Ovary (tissue), 3 donors: Measurements from ENCODE around the gene HIF3A.

Source experiments
- CTCF ChIP-seq, 3 donors: fragments of 450-650 bp in 2 of 3; fragments of 200-600 bp in 1 of 3; IDR thresholded peaks; one replicate each; pipeline versions ENCODE4 v1.5.1 to v1.8.0; 2016 to 2022; ENCODE audit warnings: antibody characterized with exemption in 3 of 3, mild to moderate bottlenecking in 1 of 3
- EP300 ChIP-seq: sonication (generic); formaldehyde crosslinking; IDR thresholded peaks from one replicate; pipeline ENCODE4 v1.6.1; 2017; ENCODE audit warnings: antibody characterized with exemption
- POLR2A ChIP-seq: fragments of 450-650 bp; IDR thresholded peaks from one replicate; pipeline ENCODE4 v1.6.1; 2017; ENCODE audit warnings: antibody characterized with exemption, mild to moderate bottlenecking, moderate library complexity
- donor health status: DM: no; HTN: no; CAD: no.

DNA sequence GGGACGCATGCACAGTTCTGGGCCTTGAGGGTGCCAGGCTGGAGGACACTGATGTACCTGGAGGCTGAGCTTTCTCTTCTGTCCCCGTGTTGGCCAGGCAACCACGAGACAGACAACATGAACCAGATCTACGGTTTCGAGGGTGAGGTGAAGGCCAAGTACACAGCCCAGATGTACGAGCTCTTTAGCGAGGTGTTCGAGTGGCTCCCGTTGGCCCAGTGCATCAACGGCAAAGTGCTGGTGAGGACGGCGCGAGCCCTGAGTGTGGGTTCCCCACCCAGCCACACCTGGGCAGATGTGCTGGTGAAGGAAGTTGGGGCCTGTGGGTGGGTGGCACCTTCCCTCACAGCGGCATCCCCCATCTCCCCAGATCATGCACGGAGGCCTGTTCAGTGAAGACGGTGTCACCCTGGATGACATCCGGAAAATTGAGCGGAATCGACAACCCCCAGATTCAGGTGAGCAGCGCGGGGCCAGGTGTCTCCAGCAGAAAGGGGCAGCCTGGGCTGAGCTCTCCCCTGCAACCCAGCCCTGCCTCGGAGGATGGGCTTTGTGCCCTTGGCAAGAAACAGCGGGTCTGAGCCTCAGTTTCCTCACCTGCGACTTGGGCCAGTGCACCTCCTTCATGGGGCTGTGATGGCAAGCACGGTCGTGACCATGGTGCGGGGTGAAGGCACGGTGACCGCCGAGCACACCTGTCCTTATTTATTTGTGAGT lies 90.3 kb downstream of the HIF3A start:
- TF ChIP-seq CTCF (IDR thresholded peaks at IDR 0.05) (no peak), EP300 (no peak), POLR2A (no peak)
